Natural killer cell (primary cell): ENCODE measurements around the gene SPAG7. TPM values are rescaled to one million over a fixed set of nuclear protein-coding genes. Genes with fewer than 3 reads are reported as not detected.

ENCODE experiments used
- ATAC-seq, 3 donors: fragments of 150-1000 bp in 2 of 3; fragments of 200-7000 bp in 1 of 3; cut with Tn5 transposase; 1 replicate in 1 of 3; 2 replicates in 2 of 3; pipeline ENCODE4 v1.10.0; 2021; ENCODE audit warnings: mild to moderate bottlenecking in 2 of 3, moderate library complexity in 2 of 3
- DNase-seq, 2 donors: peaks; one replicate each; pipeline versions ENCODE4 v3.0.0 to v3.0.0-alpha.2; 2013 to 2021; ENCODE audit warnings: mixed read lengths in 1 of 2
- H3K27ac ChIP-seq: one replicate; pipeline ENCODE4 v1.5.1; 2013; ENCODE audit warnings: mild to moderate bottlenecking, low read length
- H3K27me3 ChIP-seq: one replicate; pipeline ENCODE4 v1.6.1; 2013; ENCODE audit warnings: low read length; ENCODE audit not compliant: control insufficient read depth, insufficient read depth
- H3K36me3 ChIP-seq: one replicate; pipeline ENCODE4 v1.6.1; 2013; ENCODE audit warnings: low read length; ENCODE audit not compliant: control insufficient read depth, insufficient read depth
- H3K4me1 ChIP-seq: one replicate; pipeline ENCODE4 v1.6.1; 2013; ENCODE audit warnings: low read length; ENCODE audit not compliant: control insufficient read depth, insufficient read depth
- H3K4me3 ChIP-seq: one replicate; pipeline ENCODE4 v1.5.1; 2013; ENCODE audit warnings: low read length
- H3K9me3 ChIP-seq: one replicate; pipeline ENCODE4 v1.6.1; 2013; ENCODE audit warnings: low read length; ENCODE audit not compliant: control insufficient read depth, insufficient read depth
- H3K27ac Mint-ChIP-seq, 2 donors: one replicate each; pipeline ENCODE4 v1.8.0; 2022; ENCODE audit warnings: mild to moderate bottlenecking in 2 of 2, mixed read lengths in 2 of 2, moderate library complexity in 1 of 2
- H3K27me3 Mint-ChIP-seq, 2 donors: one replicate each; pipeline ENCODE4 v1.8.0; 2022; ENCODE audit warnings: low read depth in 2 of 2, mixed read lengths in 2 of 2
- H3K36me3 Mint-ChIP-seq: one replicate; pipeline ENCODE4 v1.8.0; 2022; ENCODE audit warnings: mixed read lengths
- H3K4me1 Mint-ChIP-seq, 2 donors: one replicate each; pipeline ENCODE4 v1.8.0; 2022; ENCODE audit warnings: mixed read lengths in 2 of 2
- H3K4me3 Mint-ChIP-seq: one replicate; pipeline ENCODE4 v1.8.0; 2022; ENCODE audit warnings: mild to moderate bottlenecking, moderate library complexity, mixed read lengths
- H3K9me3 Mint-ChIP-seq, 2 donors: one replicate each; pipeline ENCODE4 v1.8.0; 2022; ENCODE audit warnings: mixed read lengths in 2 of 2
- CTCF ChIP-seq: fragments of 200-600 bp; IDR thresholded peaks from one replicate; pipeline ENCODE4 v1.8.0; 2022; ENCODE audit warnings: antibody characterized with exemption
- WGBS: methylation state at CpG from one replicate; pipeline ENCODE4 v1.1.7; 2013; ENCODE audit warnings: missing lambda C conversion rate; ENCODE audit not compliant: insufficient coverage; 5-methylcytosine and 5-hydroxymethylcytosine counted together
- intact Hi-C: fragments of 100-400 bp; cut with micrococcal nuclease; formaldehyde crosslinking; loops from one replicate; pipeline ENCODE4 v1.14.2; 2022
- total RNA-seq, 4 donors: library from RNA; stranded (reverse); fragments of 120-200 nt in 1 of 4; gene quantifications; one replicate each; pipeline versions ENCODE4 v1.2.3 to v1.2.4, GENCODE V29; 2013 to 2022

Gene SPAG7
- total RNA-seq, 3 donors from 2014 or later (not counting 1 experiment from before 2014, with no cell fraction given): 45.7 to 60.2 (median 59.6) TPM

GRCh38 chr17:4956493-4957061 lies 11.0 kb downstream of the SPAG7 start:
- H3K27me3 ChIP-seq: no peaks in the 10 kb centered on the region
- ATAC-seq: peak in 2 of 3 donors; percentile 39 to 40
- Mint-ChIP-seq H3K36me3 (no peaks in the 10 kb centered on the region), H3K27me3 (no peaks in the 10 kb centered on the region), H3K27ac (no peak overlapping the region), H3K4me1 (peaks cover 0 to 6% of the 10 kb centered on the region in 2 donors), H3K9me3 (no peaks in the 10 kb centered on the region), H3K4me3 (no peak overlapping the region)
- H3K27ac ChIP-seq: no peak overlapping the region
- H3K4me3 ChIP-seq: no peak overlapping the region
- peaks cover 15% of the 10 kb centered on the region for H3K36me3 ChIP-seq
- peak; percentile 42 to 56 for DNase-seq
- peaks cover 5% of the 10 kb centered on the region for H3K4me1 ChIP-seq
- no peaks in the 10 kb centered on the region for H3K9me3 ChIP-seq
- no peak for TF ChIP-seq CTCF
- intact Hi-C loops: no loop called here
- WGBS: 90% methylated on average over 10 of the region's 10 CpGs

GRCh38 chr17:4955091-4955490 lies 12.5 kb downstream of the SPAG7 start:
- H3K36me3 Mint-ChIP-seq: no peaks in the 10 kb centered on the region
- no peak overlapping the region for H3K27ac Mint-ChIP-seq
- no peaks in the 10 kb centered on the region for H3K27me3 ChIP-seq
- H3K9me3 ChIP-seq: no peaks in the 10 kb centered on the region
- no peak overlapping the region for H3K4me3 Mint-ChIP-seq
- intact Hi-C loops: no loop called here
- peaks cover 9% of the 10 kb centered on the region for H3K36me3 ChIP-seq
- peaks cover 13 to 20% of the 10 kb centered on the region in 2 donors for H3K4me1 Mint-ChIP-seq
- peaks cover 16% of the 10 kb centered on the region for H3K4me1 ChIP-seq
- TF ChIP-seq CTCF: no peak
- DNase-seq (no peak), ATAC-seq (no peak)
- 95% methylated on average over 8 of the region's 8 CpGs for WGBS
- no peaks in the 10 kb centered on the region for H3K9me3 Mint-ChIP-seq
- H3K4me3 ChIP-seq: no peak overlapping the region
- H3K27ac ChIP-seq: no peak overlapping the region
- no peaks in the 10 kb centered on the region for H3K27me3 Mint-ChIP-seq

GRCh38 chr17:4953451-4953961 lies 14.1 kb downstream of the SPAG7 start:
- Mint-ChIP-seq H3K36me3 (no peaks in the 10 kb centered on the region), H3K4me1 (peaks cover 13 to 24% of the 10 kb centered on the region in 2 donors), H3K27me3 (no peaks in the 10 kb centered on the region), H3K9me3 (no peaks in the 10 kb centered on the region), H3K27ac (no peak overlapping the region), H3K4me3 (no peak overlapping the region)
- Histone ChIP-seq H3K4me1 (peaks cover 20% of the 10 kb centered on the region), H3K27me3 (no peaks in the 10 kb centered on the region), H3K4me3 (no peak overlapping the region), H3K27ac (no peak overlapping the region), H3K9me3 (no peaks in the 10 kb centered on the region), H3K36me3 (no peaks in the 10 kb centered on the region)
- intact Hi-C loops: no loop called here
- DNase-seq (no peak), ATAC-seq (no peak)
- WGBS: 92% methylated on average over 14 of the region's 14 CpGs
- TF ChIP-seq CTCF: no peak

- Mint-ChIP-seq H3K27me3 (peaks cover 0 to 2% of the 10 kb centered on the region in 2 donors), H3K4me1 (peaks cover 19 to 29% of the 10 kb centered on the region in 2 donors), H3K27ac (peak overlapping the region; percentile 87 to 93), H3K4me3 (peak overlapping the region; percentile 87), H3K36me3 (peaks cover 4% of the 10 kb centered on the region), H3K9me3 (no peaks in the 10 kb centered on the region)
- peaks cover 10% of the 10 kb centered on the region for H3K36me3 ChIP-seq
- no peaks in the 10 kb centered on the region for H3K27me3 ChIP-seq
- H3K4me1 ChIP-seq: peaks cover 21% of the 10 kb centered on the region
- no peak overlapping the region for H3K27ac ChIP-seq
- WGBS: 97% methylated on average over 3 of the region's 3 CpGs
- DNase-seq: no peak
- no peak for TF ChIP-seq CTCF
- no peak for ATAC-seq
- no peaks in the 10 kb centered on the region for H3K9me3 ChIP-seq
- H3K4me3 ChIP-seq: no peak overlapping the region
- intact Hi-C loops: no loop called here
Observed at GRCh38 chr17:4951486-4951885, 16.1 kb downstream of the SPAG7 start.
